HPDE6-E6E7 (cell line): Measurements from ENCODE around the gene ANTXR1.
"Not testable (repeated sequence)": the region's sequence is repeated elsewhere in the genome, so short reads cannot be mapped to it uniquely, and the experiment has no call there.

Experiments
- DNase-seq: peaks from one replicate; pipeline ENCODE4 v3.0.0; 2011; ENCODE audit warnings: missing footprints; ENCODE audit errors: extremely low spot score

The ANTXR1 gene

GRCh38 chr2:69164061-69164778, 151.2 kb downstream of the ANTXR1 start:
- DNase-seq, result no peak

GRCh38 chr2:69165091-69165880, 152.3 kb downstream of the ANTXR1 start:
- no peak for DNase-seq

- DNase-seq, result no peak
Observed at GRCh38 chr2:69166465-69166811, 153.5 kb downstream of the ANTXR1 start.

GRCh38 chr2:69166812-69167468, 154.0 kb downstream of the ANTXR1 start:
- DNase-seq, result no peak

GRCh38 chr2:69167469-69167822, 154.5 kb downstream of the ANTXR1 start:
- DNase-seq, result no peak

GRCh38 chr2:69168144-69168813, 155.3 kb downstream of the ANTXR1 start:
- DNase-seq, result no peak

GRCh38 chr2:69168950-69169654, 156.1 kb downstream of the ANTXR1 start:
- no peak for DNase-seq

- DNase-seq, result no peak
Observed at GRCh38 chr2:69169655-69170389, 156.8 kb downstream of the ANTXR1 start.

GRCh38 chr2:69170661-69171060, 157.7 kb downstream of the ANTXR1 start:
- no peak for DNase-seq

- DNase-seq, result no peak
Observed at GRCh38 chr2:69171116-69171896, 158.3 kb downstream of the ANTXR1 start.

GRCh38 chr2:69171897-69172525, 159.0 kb downstream of the ANTXR1 start:
- DNase-seq, result no peak

GRCh38 chr2:69173706-69174105, 160.7 kb downstream of the ANTXR1 start:
- DNase-seq, result no peak

- DNase-seq, result not testable (repeated sequence)
Observed at GRCh38 chr2:69174211-69174610, 161.2 kb downstream of the ANTXR1 start.

GRCh38 chr2:69175790-69176715, 163.1 kb downstream of the ANTXR1 start:
- no peak for DNase-seq

- no peak for DNase-seq
Observed at GRCh38 chr2:69177063-69177771, 164.2 kb downstream of the ANTXR1 start.

- peak; percentile 77 for DNase-seq
Observed at GRCh38 chr2:69177785-69178636, 165.0 kb downstream of the ANTXR1 start.

- no peak for DNase-seq
Observed at GRCh38 chr2:69178756-69179155, 165.8 kb downstream of the ANTXR1 start.
